H7 (cell line): ENCODE results near the gene ENPP6. TPM values are rescaled to one million over a fixed set of nuclear protein-coding genes. Genes with fewer than 3 reads are reported as not detected.
A peak's percentile ranks its signal among the peaks of the same experiment; 100 is the strongest.

ENCODE experiments used
- DNase-seq: peaks from one replicate; pipeline ENCODE4 v3.0.0; 2012
- H3K27me3 ChIP-seq: 2 replicates; pipeline ENCODE4 v1.6.0; 2011; ENCODE audit warnings: mild to moderate bottlenecking, low read length; ENCODE audit not compliant: control insufficient read depth, insufficient read depth
- H3K36me3 ChIP-seq: replicated peaks from 2 replicates; pipeline ENCODE4 v1.5.1; 2011; ENCODE audit warnings: low read length; ENCODE audit not compliant: control insufficient read depth, insufficient read depth
- H3K4me3 ChIP-seq: 2 replicates; pipeline ENCODE4 v1.5.1; 2011; ENCODE audit warnings: low read depth, mild to moderate bottlenecking, control low read depth, low read length, moderate library complexity; ENCODE audit not compliant: insufficient read depth
- total RNA-seq: library from RNA; depleted of rRNA; stranded (reverse); fragments of >200 nt; shearing (Covaris generic); gene quantifications from 2 replicates; pipeline ENCODE4 v1.2.3, GENCODE V29; 2014

The ENPP6 gene
- total RNA-seq, 1 experiment from 2014 or later, result not detected

- Histone ChIP-seq H3K36me3 (no peaks in the 10 kb centered on the region), H3K4me3 (no peak overlapping the region), H3K27me3 (no peaks in the 10 kb centered on the region)
- no peak for DNase-seq
Observed at GRCh38 chr4:184102927-184103326, 114.7 kb downstream of the ENPP6 start.

- Histone ChIP-seq H3K27me3 (no peaks in the 10 kb centered on the region), H3K36me3 (no peaks in the 10 kb centered on the region), H3K4me3 (no peak overlapping the region)
- DNase-seq, result peak; percentile 62
Observed at GRCh38 chr4:184102488-184102887, 115.2 kb downstream of the ENPP6 start.

- no peak overlapping the region for H3K4me3 ChIP-seq
Observed at GRCh38 chr4:184101711-184102110, 116.0 kb downstream of the ENPP6 start.

GRCh38 chr4:184100297-184100885 lies 117.3 kb downstream of the ENPP6 start:
- no peak overlapping the region for H3K4me3 ChIP-seq
- H3K27me3 ChIP-seq, result no peaks in the 10 kb centered on the region; the same call in 1 of the 2 replicates
- H3K36me3 ChIP-seq, result no peaks in the 10 kb centered on the region
- DNase-seq, result peak; percentile 94

More at GRCh38 chr4:184101711-184102110, 116.0 kb downstream of the ENPP6 start:
- no peaks in the 10 kb centered on the region; the same call in 1 of the 2 replicates for H3K27me3 ChIP-seq
- H3K36me3 ChIP-seq, result no peaks in the 10 kb centered on the region
- DNase-seq, result no peak

- H3K27me3 ChIP-seq, result no peaks in the 10 kb centered on the region; the same call in 1 of the 2 replicates
Observed at GRCh38 chr4:184099535-184099966, 118.1 kb downstream of the ENPP6 start.

GRCh38 chr4:184099000-184099399 lies 118.7 kb downstream of the ENPP6 start:
- H3K4me3 ChIP-seq, result no peak overlapping the region
- DNase-seq, result no peak
- no peaks in the 10 kb centered on the region; the same call in 1 of the 2 replicates for H3K27me3 ChIP-seq
- no peaks in the 10 kb centered on the region for H3K36me3 ChIP-seq

More at GRCh38 chr4:184099535-184099966, 118.1 kb downstream of the ENPP6 start:
- no peak for DNase-seq
- Histone ChIP-seq H3K36me3 (no peaks in the 10 kb centered on the region), H3K4me3 (no peak overlapping the region)

GRCh38 chr4:184097815-184098214 lies 119.9 kb downstream of the ENPP6 start:
- H3K27me3 ChIP-seq, result no peaks in the 10 kb centered on the region; the same call in 1 of the 2 replicates
- DNase-seq, result no peak
- no peaks in the 10 kb centered on the region for H3K36me3 ChIP-seq
- no peak overlapping the region for H3K4me3 ChIP-seq

- Histone ChIP-seq H3K27me3 (no peaks in the 10 kb centered on the region; the same call in 1 of the 2 replicates), H3K4me3 (no peak overlapping the region; the same call in 1 of the 2 replicates), H3K36me3 (no peaks in the 10 kb centered on the region)
- peak; percentile 89 for DNase-seq
Observed at GRCh38 chr4:184097241-184097605, 120.5 kb downstream of the ENPP6 start.

- Histone ChIP-seq H3K27me3 (no peaks in the 10 kb centered on the region; the same call in 1 of the 2 replicates), H3K4me3 (no peak overlapping the region; the same call in 1 of the 2 replicates), H3K36me3 (no peaks in the 10 kb centered on the region)
- no peak for DNase-seq
Observed at GRCh38 chr4:184096561-184097240, 121.0 kb downstream of the ENPP6 start.

- DNase-seq, result no peak
- Histone ChIP-seq H3K4me3 (no peak overlapping the region), H3K36me3 (no peaks in the 10 kb centered on the region), H3K27me3 (no peaks in the 10 kb centered on the region; the same call in 1 of the 2 replicates)
Observed at GRCh38 chr4:184094532-184095159, 123.0 kb downstream of the ENPP6 start.

- Histone ChIP-seq H3K4me3 (no peak overlapping the region), H3K27me3 (no peaks in the 10 kb centered on the region; the same call in 1 of the 2 replicates), H3K36me3 (no peaks in the 10 kb centered on the region)
- DNase-seq, result no peak
Observed at GRCh38 chr4:184091986-184092385, 125.7 kb downstream of the ENPP6 start.

- Histone ChIP-seq H3K4me3 (no peak overlapping the region), H3K36me3 (no peaks in the 10 kb centered on the region), H3K27me3 (no peaks in the 10 kb centered on the region)
- DNase-seq, result no peak
Observed at GRCh38 chr4:184090571-184090970, 127.1 kb downstream of the ENPP6 start.

- no peak overlapping the region for H3K4me3 ChIP-seq
- no peak for DNase-seq
- H3K27me3 ChIP-seq, result no peaks in the 10 kb centered on the region
- no peaks in the 10 kb centered on the region for H3K36me3 ChIP-seq
Observed at GRCh38 chr4:184080674-184081073, 137.0 kb downstream of the ENPP6 start.

GRCh38 chr4:184074677-184075388 lies 142.8 kb downstream of the ENPP6 start:
- Histone ChIP-seq H3K27me3 (no peaks in the 10 kb centered on the region), H3K36me3 (no peaks in the 10 kb centered on the region), H3K4me3 (no peak overlapping the region)
- no peak for DNase-seq
